Activated CD8-positive, alpha-beta memory T cell treated with anti-CD3 and anti-CD28 coated beads for 1 hour (primary cell): ENCODE data around the gene ZNF70.
"Not testable (repeated sequence)": the region's sequence is repeated elsewhere in the genome, so short reads cannot be mapped to it uniquely, and the experiment has no call there.

Source experiments
- DNase-seq, 2 donors: peaks; one replicate each; pipeline ENCODE4 v3.0.0-alpha.2; 2020; ENCODE audit warnings: low read depth in 1 of 2; ENCODE audit errors: extremely low read depth in 1 of 2

The ZNF70 gene

DNA sequence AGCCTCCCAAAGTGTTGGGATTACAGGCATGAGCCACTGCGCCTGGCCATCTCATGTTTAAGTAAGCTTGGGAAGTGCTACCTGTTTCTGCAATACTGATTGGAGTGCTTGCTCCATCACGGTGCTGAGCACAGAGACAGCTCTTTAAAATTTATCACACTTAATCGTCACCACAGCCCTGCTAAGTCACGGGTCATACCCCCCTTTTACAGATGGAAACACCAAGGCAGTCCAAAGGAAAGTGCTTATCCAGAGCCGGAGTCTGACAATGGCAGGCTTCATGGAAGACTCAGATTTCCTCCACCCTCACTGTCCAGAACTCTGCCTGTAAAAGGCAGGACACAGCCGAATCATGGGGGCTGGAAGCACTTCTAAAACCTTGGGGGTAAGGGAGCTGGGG, 9.1 kb upstream of the ZNF70 start:
- no peak for DNase-seq

DNA sequence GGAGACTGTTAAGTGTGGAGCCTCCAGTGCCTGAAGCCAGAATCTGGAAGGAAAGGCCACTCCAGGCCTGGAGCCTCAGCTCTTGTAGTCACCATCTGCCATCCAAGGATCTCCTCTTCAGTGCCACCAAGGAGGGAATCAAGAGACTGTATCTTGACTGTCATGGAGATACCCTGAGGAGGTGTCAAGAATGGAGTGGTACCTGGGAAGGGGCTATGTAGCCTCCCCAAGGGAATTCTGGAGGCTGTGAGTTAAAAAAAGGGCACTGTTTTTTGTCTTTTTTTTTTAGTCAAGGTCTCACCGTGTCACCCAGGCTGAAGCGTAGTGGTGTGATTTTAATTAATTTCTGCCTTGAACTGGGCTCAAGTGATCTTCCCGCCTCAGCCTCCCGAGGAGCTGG, 8.7 kb upstream of the ZNF70 start:
- DNase-seq = no peak

DNA sequence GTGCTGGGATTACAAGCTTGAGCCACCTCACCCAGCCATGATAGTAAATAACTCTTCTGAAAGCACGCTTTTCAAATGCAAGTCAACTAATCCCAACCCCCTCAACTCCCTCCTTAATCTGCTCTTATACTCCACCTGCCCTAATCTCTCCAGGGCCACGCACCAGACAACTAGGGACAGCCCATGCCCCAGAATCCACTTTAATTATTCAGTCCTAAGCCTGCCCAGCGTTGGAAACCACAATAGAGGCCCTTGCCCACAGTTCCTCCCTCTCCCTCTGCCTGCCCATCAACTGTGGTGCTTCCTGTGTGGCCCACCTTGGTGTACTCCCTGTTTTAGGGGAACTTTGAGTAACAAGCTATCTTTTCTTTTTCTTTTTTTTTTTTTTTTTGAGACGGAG, 6.0 kb upstream of the ZNF70 start:
- DNase-seq = no peak

DNA sequence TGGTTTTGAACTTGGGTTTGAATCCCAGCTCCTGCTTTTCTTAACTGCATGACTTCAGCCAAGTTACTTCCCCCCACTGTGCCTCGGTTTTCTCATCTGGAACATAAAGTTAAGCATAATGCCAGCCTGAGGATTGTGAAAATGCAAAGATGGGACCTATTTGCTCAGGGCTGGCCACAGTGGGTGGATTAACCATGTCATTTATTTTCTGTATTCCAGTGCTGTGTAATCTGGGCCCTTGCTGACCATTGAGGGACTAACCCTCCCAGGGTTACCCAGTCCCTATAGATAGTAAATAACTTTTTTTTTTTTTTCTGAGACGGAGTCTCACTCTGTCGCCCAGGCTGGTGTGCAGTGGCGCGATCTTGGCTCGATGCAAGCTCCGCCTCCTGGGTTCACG, 4.8 kb upstream of the ZNF70 start:
- no peak for DNase-seq

DNA sequence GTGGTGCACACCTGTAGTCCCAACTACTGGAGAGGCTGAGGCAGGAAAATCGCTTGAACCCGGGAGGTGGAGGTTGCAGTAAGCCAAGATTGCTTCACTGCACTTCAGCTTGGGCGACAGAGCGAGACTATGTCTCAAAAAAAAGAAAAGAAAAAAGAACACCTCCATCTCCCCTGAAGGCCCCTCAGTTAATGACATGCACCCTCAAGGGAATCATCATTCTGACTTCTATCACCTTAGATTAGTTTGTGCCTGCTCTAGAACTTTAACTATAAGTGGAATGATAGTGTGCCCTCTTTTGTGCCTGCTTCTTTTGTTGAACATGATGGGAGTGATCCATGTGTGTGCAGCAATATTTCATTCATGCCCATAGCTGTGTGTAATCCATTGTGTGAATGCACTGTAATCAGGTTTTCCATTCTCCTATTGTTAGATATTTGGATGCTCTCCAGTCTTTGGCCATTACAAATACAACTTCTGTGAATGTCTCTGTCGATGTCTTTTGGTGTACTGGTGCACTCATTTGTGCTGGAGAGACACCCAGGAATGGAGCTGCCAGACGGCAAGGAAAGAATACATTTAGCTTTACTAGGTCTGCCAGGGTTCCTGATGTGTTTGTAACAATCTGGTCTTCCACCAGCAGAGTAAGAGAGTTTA, 4.2 kb upstream of the ZNF70 start:
- no peak for DNase-seq

DNA sequence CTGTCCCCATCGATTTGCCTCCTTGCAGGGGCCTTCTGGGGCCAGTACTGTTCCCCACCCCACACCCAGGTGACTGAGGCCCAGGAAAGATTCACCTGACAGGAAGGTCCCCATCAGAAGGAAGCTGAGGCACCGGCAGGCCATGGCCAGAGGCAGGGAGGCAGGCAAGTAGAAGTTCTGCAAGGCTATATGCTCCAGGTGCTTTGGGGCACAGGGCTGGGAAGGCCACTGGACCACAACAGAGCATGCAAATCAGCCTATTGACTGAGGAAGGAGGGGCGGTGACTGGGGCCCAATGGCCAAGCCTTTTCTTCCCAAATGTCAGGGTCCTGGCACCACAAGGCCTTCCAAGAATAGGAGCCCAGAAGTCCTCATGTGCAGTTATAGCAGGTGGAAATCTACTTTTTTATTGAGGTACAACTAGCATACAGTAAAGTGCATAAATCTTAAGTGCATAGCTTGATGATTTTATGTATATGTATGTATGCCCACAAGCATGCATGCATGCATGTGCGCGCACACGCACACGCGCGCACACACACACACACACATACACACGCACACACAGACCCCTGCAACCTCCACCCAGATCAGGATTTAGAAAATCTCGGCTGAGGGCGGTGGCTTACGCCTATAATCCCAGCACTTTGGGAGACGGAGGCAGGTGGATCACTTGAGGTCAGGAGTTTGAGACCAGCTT, 3.5 kb upstream of the ZNF70 start, which contains the start of gene VPREB3:
Gene VPREB3 (minus strand): TSS at position 206 of the 700 bp plus-strand sequence. CDS start 62 bp downstream, at position 144.
- DNase-seq = no peak

DNA sequence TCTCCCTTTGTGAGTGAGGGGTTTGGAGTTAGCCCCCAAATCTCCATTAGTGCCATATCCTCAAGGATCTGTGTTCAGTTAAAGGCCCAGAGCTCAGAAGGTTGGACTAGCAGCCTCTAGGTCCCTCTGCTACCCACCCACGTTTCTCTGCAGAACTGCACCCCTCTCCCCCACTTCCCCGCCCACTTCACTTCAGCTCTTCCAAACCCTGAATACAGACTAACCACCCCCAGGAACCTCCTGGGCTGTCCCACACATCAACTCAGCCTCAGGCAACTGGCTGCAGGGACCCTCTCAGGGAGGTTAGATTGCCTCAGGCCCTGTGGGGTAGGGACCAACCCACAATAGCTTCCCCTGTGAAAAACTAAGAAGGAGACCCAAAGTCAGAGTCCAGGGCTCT, 2.5 kb upstream of the ZNF70 start:
- no peak for DNase-seq

DNA sequence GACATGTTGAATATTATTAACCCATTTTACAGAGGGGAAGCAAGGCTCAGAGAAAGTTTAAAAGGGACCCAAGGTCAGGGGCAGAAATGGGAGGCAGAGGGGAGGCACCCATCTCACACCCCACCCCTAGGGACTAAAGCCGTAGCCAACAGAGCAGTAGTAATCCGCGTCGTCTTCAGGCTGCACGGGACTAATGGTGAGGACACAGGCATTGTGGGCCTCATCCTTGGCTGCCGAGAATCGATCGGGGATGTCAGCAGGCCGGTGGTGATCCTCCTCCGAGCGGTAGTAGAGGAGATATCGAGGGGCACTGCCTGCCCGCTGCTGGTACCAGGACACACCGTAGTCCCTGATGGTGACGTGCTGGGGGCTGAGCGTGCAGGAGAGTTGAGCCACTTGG, 1.8 kb upstream of the ZNF70 start:
- DNase-seq = no peak

DNA sequence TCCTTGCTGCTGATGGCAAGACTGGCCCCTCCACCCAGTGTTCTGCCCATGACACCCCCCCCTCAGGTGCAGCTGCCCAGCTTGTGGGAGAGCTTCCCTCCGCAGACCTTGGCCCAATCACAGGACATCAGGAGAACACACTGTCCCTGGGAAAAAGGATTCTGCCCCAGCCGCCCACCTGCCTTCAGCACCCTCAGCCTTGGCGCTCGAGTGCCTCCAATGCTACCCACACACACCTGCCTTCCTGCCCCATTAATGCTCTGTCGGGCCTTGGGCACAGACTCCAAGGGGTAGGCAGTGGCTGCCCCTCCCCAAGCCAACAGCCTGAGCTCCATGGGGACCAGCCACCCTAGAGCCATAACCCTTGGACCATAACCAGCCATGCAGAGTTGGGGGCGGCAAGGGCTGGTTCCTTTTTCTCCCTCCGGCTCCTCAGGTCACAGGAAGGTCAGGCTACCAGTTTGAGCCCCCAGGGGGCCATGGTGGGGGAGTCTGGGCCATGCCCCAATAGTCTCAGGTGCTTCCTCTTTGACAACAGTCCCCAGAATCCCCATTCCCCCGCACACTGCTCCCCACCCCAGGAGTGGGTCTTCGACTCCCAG, 1.3 kb upstream of the ZNF70 start:
- DNase-seq = no peak

DNA sequence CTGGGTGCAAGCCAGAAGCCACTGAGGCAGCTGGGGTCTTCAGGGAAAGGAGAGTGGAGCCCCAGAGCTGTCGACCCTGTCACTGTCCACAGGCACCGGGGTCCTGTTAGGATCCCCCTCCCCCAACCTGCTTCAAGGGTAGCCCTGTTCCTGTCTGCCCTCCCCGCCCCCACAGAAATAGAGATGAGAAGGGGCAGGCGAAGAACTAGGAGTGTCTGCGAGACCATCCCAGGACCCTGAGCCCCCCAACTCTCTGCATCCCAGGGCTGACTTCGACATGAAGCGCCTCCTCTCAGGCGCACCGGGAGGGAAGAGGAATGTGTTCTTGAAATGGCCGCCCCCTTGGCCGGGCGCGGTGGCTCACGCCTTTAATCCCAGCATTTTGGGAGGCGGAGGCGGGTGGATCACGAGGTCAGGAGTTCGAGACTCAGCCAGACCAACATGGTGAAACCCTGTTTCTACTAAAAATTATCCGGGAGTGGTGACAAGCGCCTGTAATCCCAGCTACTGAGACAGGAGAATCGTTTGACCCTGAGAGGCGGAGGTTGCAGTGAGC, 607 bp upstream of the ZNF70 start:
- DNase-seq = no peak

DNA sequence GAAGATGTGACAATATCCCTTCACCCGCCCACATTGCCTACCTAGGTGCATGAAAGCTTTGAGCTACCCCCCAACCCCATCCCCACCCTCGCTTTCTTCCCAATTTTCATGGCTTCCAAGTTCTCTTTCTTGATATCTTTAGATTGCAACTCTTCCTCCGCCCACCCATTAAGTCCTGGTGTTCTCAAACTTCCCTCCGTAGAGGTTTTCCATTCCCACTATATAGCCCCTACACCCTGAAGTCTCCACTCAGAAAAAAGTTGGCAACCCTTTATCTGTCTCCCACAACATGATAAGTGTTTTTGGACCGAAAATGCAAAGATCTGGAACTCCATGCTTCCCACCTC, 572 bp downstream of the ZNF70 start:
- no peak for DNase-seq

DNA sequence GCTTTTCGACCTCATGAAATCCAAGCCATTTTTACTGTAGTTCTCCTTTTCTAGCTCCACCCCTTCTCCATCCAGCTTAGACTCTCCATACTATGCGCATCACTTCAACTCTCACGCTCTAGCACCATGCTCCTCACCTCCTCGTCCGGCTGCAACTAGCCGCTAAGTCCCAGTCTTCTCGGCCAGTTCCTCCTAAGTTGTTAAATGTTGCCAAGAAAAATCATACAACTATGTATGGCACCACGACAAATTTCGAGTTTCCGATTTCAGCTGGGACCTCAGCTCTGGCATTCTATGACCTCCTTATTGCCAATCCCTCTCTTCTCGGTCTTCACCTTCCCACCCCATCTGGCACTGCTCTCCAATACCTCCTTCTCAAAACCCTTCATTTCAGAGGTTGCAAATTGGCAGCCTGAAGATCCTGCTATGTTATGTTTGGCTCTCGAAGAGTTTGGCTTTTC, 1.0 kb downstream of the ZNF70 start:
- DNase-seq = no peak

DNA sequence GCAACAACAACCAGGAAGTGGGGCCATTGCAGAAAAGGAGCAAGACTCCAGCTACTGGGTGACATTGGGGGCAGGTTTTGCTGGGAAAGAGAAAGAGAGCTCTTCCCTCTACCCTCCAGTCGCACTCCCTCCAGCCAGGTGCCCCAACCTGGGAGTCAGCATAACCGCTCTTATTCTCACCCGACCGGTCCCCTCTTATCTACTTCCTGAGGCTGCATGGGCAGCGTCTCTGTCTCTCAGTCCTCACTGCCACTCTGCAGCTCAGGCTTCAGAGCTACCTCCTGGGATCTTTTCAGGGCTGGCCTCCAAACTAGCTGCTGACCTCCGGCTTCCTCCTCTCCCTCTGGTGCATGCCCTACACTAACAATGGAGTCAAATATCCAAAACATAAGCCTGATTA, 5.1 kb downstream of the ZNF70 start:
- no peak for DNase-seq

DNA sequence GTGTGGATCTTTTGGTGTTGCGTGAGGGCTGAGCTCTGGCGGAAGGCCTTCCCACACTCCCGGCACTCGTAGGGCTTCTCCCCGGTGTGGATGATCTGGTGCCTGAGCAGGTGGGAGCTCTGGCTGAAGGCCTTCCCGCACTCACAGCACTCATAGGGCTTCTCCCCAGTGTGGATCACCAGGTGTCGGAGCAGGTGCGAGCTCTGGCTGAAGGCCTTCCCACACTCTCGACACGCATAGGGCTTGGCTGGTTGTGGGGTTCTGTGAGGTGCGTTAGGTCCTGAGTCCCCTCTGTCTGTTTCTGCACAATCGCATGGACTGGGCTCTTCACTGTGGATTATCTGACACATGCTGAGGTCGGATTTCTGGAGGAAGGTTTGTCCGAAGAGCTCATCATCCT, 6.4 kb downstream of the ZNF70 start:
- no peak for DNase-seq

DNA sequence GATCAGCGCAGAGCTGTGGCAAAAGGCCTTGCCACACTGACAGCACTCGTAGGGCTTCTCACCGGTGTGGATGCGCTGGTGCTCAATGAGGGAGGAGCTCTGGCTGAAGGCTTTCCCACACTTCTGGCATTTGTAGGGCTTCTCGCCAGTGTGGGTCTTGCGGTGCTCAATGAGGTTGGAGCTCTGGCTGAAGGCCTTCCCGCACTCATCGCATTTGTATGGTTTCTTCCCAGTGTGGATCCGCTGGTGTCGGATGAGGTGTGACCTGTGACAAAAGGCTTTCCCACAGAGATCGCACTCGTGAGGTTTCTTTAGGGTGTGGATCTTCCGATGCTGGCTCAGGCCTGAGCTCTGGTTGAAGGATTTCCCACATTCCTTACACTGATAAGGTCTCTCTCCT, 6.9 kb downstream of the ZNF70 start:
- no peak for DNase-seq

DNA sequence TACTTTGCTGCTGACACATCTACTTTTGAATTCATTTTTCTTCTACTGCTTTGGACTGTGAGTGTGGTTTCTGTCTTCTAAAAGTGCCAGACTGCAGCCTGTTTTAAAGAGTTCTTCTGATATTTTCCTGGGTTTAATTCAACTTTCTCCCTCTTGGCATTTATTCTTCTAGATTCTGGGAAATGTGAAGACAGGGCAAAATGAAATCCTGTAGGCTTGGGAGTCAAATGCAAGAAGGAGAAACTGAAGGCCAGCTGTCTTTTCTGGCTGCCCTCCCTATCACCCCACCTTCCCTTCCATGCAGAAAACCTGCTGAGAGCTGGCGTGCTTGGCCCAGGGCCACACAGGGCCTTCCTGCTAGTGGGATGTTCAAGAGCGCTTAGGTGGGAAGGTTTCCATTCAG, 7.6 kb downstream of the ZNF70 start:
- DNase-seq = no peak

DNA sequence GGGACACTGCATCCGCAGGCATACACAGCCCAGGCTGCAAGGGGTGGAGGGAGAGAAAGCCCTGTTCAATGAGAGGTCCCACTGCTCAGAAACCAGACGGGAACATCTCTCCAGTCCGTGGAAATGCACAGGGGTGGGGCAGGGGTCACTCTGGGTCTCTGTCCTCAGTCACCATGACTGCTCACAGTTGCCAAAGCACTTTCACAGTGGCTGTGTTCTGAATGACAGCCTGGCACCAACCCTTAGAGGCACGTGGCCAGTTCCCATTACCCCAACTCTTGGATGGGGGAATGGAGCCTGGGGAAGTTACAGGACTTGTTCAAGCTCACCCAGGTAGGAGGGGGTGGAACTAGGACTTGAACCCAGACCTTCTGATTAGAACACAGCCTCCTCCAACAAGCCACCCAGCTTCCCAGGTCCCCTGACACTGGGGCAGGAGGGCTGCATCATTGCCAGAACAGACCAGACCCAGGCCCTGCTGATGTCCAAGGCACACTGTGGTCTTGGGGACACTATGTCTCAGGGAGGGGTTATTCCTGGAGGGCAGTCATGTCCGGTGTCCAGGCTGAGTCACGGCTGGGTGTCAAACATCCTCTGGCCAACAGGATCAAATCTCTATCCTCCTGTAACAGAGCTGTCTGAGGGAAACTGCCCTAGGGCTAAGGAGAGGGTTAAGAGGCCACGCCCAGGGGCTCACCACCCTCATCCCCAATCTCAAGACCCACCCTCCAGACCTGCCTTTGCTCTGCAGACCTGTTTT, 8.2 kb downstream of the ZNF70 start:
- DNase-seq = no peak

DNA sequence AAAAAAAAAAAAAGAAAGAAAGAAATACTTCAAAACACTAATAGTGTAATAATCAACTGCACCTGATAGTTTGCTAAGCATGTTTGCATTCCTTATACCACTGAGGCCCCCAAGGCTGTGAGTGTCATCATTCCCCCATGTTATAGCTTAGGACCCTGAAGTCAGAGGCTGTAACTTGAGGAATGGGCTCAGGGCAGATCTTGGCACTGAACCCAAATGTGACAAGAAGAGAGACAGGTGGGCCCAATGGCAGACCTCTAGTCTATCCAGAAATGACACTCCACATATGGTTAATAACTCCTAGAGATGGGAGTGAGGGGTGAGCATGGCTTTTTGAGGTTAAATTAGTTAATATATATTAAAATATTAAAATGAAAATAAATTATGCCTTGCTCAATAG, 13.2 kb downstream of the ZNF70 start:
- no peak for DNase-seq

DNA sequence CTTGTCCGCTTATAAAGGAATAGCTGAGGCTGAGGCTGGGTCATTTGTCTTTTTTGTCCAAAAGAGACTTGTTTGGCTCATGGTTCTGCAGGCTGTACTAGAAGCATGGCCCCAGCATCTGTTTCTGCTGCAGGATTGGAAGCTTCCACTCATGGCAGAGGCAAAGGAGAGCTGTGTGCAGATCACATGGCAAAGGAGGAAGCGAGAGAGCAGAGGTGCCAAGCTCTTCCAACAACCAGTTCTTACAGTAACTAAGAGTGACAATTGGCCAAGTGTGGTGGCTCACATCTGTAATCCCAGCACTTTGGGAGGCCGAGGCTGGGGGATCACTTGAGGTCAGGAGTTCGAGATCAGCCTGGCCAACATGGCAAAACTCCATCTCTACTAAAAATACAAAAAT, 22.8 kb downstream of the ZNF70 start:
- DNase-seq = not testable (repeated sequence)

DNA sequence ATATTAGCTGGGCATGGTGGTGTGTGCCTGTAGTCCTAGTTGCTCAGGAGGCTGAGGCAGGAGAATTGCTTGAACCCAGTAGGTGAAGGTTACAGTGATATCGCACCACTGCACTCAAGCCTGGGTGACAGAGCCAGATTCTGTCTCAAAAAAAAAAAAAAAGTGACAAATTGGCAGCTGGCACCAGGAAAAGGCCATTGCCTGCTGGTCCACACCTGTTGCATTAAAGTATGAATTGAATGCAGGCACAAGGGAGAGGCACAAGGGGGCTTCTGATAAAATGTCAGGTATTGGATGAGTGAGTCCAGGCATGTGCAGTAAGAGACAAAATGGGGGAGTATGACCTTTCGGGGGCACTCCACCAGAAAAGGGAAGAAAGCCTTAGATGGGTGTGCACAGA, 28.2 kb downstream of the ZNF70 start:
- no peak for DNase-seq

DNA sequence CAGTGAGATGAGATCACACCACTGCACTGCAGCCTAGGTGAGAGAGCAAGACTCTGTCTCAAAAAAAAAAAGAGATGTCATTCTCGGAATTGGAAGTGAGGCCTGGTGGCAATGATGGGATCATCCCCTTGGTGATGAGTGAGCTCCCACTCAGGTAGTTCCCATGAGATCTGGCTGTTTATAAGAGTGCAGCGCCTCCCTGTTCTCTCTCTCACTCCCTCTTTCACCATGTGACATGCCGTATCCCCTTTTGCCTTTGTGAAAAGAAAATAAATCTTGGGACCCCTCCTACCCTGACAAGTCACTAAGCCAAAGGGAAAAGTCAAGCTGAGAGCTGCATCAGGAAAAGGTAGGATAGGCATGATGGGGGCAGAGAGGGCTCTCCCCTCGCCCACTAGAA, 28.8 kb downstream of the ZNF70 start:
- no peak for DNase-seq
